ENCODE results near the gene KYAT1.
"Not testable (repeated sequence)": the region's sequence is repeated elsewhere in the genome, so short reads cannot be mapped to it uniquely, and the experiment has no call there.

Gene KYAT1

DNA sequence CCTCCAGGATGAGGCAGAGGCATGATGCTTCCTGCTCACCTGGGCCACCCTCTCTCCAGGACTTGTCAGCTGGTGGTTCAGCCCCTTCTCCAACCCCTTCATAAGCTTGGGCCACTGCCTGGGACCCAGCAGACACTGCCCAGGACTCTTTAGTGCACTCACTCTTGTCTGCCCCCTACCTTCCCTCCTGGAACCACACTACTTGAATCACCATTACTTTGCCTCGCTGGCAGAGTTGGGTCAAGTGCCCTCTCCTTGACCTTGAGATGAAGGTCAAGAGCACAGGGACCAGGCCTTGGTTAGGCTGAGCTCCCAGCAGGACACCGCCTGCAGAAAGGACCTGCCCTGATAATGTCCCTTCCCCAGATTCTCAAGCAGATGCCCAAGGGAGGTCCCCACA, 71.9 kb downstream of the KYAT1 start:
- DNase-seq = no peak

GRCh38 chr9:128809036-128809599, 72.6 kb downstream of the KYAT1 start:
- DNase-seq = no peak

DNA sequence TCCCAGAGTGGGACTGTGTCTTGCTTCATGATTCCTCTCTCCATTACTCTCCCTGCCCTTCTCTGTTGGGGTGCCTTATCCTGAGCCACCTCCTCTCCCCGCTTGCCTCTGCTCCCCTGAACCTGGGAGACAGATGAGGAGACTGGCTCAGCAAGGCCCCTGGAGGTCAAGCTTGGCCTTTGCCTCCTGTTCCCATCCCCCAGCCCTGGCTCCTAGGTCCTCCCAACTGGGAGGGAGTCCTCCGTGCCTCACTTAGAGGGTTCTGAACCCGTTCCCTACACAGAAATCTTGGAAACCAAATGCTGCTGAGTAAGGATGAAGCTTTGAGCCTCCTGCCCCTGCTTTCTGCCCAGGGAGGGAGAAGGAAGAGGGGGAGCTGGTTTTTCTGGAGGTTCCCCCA, 73.2 kb downstream of the KYAT1 start:
- DNase-seq = no peak

DNA sequence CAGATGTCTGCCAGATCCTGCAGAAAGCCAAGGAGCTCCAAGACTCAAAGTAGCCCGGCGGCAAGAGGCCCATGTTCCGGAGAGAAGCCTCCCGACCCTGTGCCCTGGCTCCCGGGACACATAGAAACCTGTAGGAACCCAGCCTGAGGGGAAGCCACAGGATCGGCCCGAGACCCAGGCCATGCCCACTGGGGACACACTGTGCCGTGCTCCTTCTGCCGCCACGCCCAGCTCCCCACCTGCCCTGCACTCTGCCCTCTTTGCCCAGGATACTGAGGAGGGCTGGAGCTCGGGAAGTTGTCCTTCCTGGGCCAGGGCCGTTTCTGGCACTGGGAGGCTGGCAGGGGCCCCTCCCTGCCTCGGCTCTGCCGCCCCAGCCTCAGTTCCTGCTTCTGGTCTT, 73.9 kb downstream of the KYAT1 start:
- no peak for DNase-seq

DNA sequence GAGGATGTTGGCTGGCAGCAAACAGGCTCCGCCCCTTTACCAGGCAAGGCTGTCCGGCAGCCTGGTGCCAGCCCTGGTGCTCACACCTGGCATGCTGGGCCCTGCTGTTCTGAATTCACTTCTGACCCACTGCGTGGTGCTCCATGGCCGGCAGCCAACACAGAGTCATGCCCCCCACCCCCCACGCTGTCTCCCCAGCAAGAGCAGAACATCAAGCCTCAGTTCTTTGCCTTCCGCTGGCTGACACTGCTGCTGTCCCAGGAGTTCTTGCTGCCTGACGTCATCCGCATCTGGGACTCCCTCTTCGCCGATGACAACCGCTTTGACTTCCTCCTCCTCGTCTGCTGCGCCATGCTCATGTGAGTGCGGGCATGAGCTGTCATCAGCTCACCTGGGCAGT, 76.1 kb downstream of the KYAT1 start:
- no peak for DNase-seq

DNA sequence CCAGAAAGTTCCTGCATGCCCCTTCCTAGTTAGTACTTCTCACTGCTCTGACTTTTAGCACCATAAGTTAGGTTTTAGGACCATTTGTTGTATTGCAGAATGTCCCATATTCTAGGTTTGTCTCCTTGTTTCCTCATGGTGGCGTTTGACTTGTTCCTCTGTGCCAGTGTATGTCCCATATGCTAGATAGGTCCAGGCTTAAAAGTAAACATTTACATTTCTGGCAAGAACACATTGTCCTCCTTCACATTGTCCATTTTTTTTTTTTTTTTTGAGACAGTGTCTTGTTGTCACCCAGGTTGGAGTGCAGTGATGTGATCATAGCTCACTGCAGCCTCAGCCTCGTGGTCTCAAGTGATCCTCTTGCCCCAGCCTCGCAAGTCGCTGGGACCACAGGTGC, 79.3 kb downstream of the KYAT1 start:
- no peak for DNase-seq

- no peak for DNase-seq
Measured at GRCh38 chr9:128800061-128800460, 81.7 kb downstream of the KYAT1 start.

DNA sequence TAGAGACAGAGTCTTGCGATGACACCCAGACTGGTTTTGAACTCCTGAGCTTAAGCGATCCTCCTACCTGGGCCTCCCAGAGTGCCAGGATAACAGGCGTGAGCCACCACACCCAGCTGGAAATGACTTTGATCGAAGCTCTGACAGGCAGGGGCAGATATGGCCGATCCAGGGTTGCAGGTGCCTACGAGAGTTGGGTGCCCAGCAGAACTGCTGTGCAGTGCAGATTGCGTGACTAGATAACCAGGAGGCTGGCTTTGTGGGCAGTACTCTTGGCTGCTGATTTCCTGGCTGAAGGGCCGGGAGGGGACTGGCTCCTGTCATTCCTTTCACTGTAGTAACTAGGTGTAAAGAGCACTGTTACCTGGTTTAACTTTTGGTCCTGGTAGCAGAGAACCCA, 82.9 kb downstream of the KYAT1 start:
- DNase-seq = no peak

- DNase-seq = not testable (repeated sequence)
Measured at GRCh38 chr9:128794961-128795360, 86.8 kb downstream of the KYAT1 start.

- DNase-seq = no peak
Measured at GRCh38 chr9:128792978-128793686, 88.6 kb downstream of the KYAT1 start.

- no peak for DNase-seq
Measured at GRCh38 chr9:128792134-128792533, 89.6 kb downstream of the KYAT1 start.

GRCh38 chr9:128790536-128790935, 91.2 kb downstream of the KYAT1 start:
- DNase-seq = no peak

- DNase-seq = no peak
Measured at GRCh38 chr9:128788445-128788844, 93.3 kb downstream of the KYAT1 start.

- no peak for DNase-seq
Measured at GRCh38 chr9:128787659-128788058, 94.1 kb downstream of the KYAT1 start.

DNA sequence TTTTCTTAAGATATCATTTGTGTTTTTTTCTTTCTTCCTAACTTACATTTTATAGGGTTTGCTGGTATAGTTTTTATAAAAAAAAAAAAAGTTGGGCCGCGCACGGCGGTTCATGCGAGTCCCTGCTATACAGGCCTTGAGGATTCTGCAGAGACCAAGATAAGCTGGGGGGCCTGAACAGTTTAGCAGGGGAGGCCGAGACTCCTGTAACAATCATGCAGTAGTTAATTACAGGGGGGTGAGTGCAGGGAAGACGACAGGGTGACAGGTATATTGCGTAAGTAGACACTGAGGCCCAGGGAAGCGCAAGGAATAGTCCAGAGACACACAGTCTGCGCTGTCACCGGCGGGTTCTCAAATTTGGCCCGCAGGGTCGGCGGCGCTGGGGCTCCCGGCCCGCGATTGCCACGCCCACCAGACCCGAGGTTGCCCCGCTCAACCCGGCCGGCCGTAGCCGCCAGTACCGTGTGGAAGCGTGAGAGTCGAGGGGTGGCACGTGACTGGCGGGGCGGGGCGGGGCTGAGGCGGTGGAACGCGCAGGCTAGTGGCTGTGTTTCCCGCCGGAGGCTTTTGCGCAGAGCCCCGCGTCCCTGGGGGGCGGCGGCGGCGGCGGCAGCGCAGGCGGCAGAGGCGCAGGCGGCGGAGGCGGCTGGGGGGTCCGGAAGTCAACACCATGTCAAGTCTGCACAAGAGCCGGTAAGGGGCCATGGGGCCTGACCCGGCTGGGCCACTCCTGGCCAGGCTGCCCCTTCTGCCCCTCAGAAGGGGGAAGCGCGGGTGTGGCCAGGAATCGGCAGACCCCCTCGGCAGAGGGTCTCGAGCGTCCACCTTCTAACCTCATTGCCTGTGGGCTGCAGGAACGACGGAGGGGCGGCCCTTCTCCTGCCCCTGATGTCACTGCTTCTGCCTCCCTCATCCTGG, 94.8 kb downstream of the KYAT1 start, which contains the start of gene TBC1D13:
Gene TBC1D13 (plus strand): TSS at position 573 of the 921 bp plus-strand sequence. CDS start 101 bp downstream, at position 674.
- peak; percentile 88 for DNase-seq

DNA sequence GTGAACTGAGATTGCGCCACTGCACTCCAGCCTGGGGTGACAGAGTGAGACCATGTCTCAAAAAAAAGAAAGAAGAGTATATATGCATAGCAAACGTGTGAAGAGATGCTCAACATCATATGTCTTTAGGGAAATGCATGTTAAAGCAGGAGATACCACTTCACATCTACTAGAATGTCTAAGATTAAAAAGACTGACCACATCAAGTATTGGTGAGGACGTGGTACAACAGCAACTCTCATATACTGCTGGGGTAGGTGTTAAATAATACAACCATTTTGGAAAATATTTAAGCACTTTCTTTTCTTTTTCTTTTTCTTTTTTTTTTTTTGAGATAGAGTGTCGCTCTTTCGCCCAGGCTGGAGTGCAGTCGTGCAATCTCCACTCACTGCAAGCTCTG, 96.3 kb downstream of the KYAT1 start:
- no peak for DNase-seq
